Right renal cortex interstitium (tissue), 3 donors: ENCODE data around the gene ACP1. TPM values are rescaled to one million over a fixed set of nuclear protein-coding genes. Genes with fewer than 3 reads are reported as not detected.

Experiments used
- DNase-seq, 3 donors: peaks; one replicate each; pipeline ENCODE4 v3.0.0-alpha.2; 2013; ENCODE audit warnings: low read depth in 3 of 3, low spot score in 2 of 3
- polyA plus RNA-seq, 3 donors: library from polyadenylated mRNA; unstranded; fragments of 120-200 nt; gene quantifications; one replicate each; pipeline ENCODE4 v1.2.1, GENCODE V29; 2013; ENCODE audit not compliant: insufficient read length in 3 of 3

Gene ACP1
- polyA plus RNA-seq, 3 donors, result 143 to 146 (median 143) TPM

- no peak for DNase-seq
These were observed 15.4 kb downstream of the ACP1 start for GRCh38 chr2:279956-280649.

- DNase-seq, result no peak
These were observed 15.9 kb downstream of the ACP1 start for GRCh38 chr2:280650-281110.

GRCh38 chr2:281381-281780 is 16.6 kb downstream of the ACP1 start:
- DNase-seq, result no peak

- no peak for DNase-seq
These were observed 17.9 kb downstream of the ACP1 start for GRCh38 chr2:282371-283263.

GRCh38 chr2:283996-284794 is 19.4 kb downstream of the ACP1 start:
- DNase-seq, result no peak

- no peak for DNase-seq
These were observed 20.2 kb downstream of the ACP1 start for GRCh38 chr2:284896-285492.

- DNase-seq, result no peak
These were observed 20.8 kb downstream of the ACP1 start for GRCh38 chr2:285531-285930.

GRCh38 chr2:286035-286434 is 21.3 kb downstream of the ACP1 start:
- DNase-seq, result no peak

- no peak for DNase-seq
These were observed 22.1 kb downstream of the ACP1 start for GRCh38 chr2:286774-287392.

- no peak for DNase-seq
These were observed 22.7 kb downstream of the ACP1 start for GRCh38 chr2:287471-287885.

GRCh38 chr2:287911-288757 is 23.4 kb downstream of the ACP1 start, which contains the start of gene ALKAL2:
Gene ALKAL2, minus strand, starts transcription at chr2:288091. Its CDS starts 256 bp downstream, at chr2:287835.
- DNase-seq, result no peak

- no peak for DNase-seq
These were observed 24.1 kb downstream of the ACP1 start for GRCh38 chr2:288758-289361.

- DNase-seq, result no peak
These were observed 24.8 kb downstream of the ACP1 start for GRCh38 chr2:289362-290089.

- peak in 1 of 3 donors; percentile 70 for DNase-seq
These were observed 25.5 kb downstream of the ACP1 start for GRCh38 chr2:290090-290722.

- no peak for DNase-seq
These were observed 30.3 kb downstream of the ACP1 start for GRCh38 chr2:295090-295489.

- no peak for DNase-seq
These were observed 31.6 kb downstream of the ACP1 start for GRCh38 chr2:296354-296753.

GRCh38 chr2:305366-305765 is 40.6 kb downstream of the ACP1 start:
- DNase-seq, result no peak
